ENCODE measurements around the gene SORCS1. TPM values are rescaled to one million over a fixed set of nuclear protein-coding genes. Genes with fewer than 3 reads are reported as not detected.

Gene SORCS1
- polyA plus RNA-seq, 1 donor, result 18.3 TPM

GRCh38 chr10:106577756-106578155 lies 586.8 kb downstream of the SORCS1 start:
- DNase-seq, result no peak

DNA sequence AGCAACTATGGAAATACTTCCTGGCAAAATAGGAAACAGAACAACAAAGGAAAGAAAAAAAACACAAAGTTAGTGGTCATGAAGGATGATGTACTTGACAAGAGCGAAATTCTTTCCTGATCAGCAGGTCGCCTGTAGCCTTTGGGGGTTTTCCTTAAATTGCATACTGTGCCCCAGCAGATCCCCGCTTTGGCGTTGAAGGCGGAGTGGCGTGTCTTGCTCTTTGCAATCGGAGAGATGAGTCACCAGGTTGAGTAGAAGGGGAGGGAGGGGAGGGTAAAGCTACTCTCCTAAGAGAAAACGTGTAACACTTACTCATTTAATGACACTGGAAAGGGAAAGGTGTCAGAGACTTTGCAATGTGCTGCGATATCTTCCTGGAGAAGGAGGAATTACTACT lies 587.2 kb downstream of the SORCS1 start:
- DNase-seq, result no peak

DNA sequence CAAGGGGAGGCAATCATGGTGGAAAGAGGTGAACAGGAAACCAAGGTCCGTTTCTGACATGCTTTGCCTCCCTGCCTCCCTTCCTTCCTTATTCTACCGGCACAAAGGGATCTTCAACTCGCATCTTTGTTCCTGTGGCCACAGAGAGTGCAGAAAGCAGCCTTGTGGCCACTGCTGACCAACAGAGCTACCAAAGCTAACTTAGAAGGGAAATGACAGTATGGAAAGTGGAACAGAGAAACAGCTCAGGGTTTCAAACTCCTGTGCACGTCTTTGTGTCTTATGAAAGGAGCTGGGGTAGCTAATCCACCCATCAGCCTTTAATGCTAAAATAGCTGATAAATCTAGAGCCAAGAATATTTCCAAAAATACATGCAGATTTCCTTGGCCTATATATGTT lies 588.0 kb downstream of the SORCS1 start:
- DNase-seq, result no peak

DNA sequence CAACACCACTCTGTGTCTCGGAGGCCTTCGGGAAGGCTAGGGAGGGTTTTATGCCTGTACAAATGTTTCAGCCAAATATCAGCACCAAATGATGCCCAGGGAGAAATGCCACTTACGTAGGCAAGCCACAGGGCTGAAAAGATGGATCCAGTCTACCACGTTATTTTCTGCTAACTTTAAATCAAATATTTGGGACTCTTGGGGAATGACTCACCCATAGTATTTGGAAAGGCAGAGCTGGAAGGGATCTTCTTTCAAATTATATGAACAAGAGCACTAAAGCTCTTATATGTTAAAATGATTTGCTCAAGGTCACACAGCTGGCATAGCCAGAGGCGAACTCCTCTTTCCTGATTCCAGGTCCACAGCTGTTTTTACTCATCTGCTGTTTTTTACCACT lies 591.4 kb downstream of the SORCS1 start:
- DNase-seq, result no peak

GRCh38 chr10:106571192-106571946 lies 593.1 kb downstream of the SORCS1 start:
- DNase-seq, result peak; percentile 25

GRCh38 chr10:106570268-106570667 lies 594.2 kb downstream of the SORCS1 start:
- no peak for DNase-seq

DNA sequence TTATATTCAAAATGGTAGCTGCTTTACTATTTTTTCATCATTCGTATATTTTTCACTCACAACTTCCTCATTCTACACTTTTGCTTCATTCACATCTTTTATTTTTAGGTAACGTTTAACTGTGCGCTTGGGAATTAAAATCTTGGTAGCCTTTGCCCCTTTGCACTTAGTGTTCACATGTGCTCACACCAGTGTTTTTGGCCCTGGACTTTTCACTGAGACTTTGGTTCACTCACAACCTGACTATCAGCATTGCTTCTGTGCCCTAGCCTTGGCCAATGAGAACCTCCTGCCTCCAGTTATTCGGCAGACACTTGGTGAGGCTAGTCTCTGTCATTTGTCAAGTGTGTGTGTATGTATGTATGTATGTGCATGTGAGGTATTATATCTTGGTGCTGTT lies 596.9 kb downstream of the SORCS1 start:
- DNase-seq, result no peak

DNA sequence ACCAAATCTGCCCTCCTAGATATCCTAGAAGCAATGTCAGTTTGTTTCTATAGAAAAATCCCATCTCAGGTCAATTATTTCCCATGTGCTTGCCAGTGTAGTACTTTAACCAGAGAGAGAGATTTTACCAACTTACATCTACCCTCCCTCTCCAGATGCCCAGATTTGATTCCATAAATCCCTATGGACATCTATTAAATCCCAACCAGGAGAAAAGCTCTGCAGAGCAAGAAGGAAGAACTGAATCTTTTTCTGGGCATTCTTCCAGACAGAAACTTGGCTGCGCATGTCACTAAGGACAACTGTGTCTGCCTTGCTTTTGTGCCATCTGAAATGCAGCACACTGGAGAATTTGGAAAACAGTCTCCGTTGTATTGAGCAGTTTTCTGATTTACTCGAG lies 597.6 kb downstream of the SORCS1 start:
- DNase-seq, result no peak

GRCh38 chr10:106565546-106565945 lies 599.0 kb downstream of the SORCS1 start:
- no peak for DNase-seq

DNA sequence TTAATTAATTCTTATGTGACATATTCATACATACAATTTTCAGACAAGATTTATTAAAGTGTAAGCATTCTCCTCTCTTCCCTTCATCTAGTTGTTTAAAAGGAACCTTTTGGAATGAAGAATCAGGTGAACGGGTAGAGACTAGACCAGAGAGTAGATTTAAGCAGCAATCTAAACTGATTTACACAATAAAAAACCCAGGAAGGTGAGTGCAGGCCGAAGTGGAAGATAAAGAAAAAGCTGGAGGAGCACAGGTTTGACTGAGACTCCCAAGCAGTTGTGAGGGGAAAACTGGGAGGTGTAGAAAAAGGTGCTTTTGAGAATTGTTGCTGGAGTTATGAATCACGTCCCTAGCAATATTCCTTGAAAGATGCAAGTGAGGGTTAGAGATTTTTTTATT lies 601.1 kb downstream of the SORCS1 start:
- no peak for DNase-seq

DNA sequence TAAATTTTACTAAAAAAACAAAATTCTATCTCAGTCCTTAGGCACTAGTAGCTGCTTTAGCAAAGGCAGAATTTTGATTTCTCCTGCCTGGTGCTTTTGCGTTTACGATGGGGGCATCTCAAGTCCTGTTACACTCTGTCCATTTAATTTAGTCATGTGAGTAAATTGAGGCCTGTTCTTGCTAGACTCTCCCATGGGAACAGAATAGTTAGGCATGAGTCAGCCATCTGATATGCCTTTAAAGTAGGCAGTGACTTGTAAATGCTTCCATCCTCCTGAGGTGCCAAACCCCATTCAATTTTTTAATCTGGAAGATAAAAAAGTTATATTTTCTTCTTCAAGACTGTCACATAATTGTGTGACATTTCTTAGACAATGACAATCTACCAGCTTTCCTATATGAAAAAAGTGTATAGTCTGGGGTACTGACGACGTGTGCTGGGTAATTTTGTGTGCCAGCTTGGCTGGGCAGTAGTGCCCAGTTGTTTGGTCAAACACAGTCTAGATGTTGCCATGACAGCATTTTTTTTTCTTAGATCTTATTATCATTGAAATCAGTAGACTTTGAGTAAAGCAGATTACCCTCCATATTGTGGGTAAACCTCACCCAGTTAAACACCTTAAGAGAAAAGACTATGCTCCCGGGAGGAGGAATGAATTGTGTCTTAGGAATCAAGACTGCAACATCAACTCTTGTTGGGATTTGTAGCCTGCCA lies 603.4 kb downstream of the SORCS1 start:
- no peak for DNase-seq

GRCh38 chr10:106559442-106559841 lies 605.1 kb downstream of the SORCS1 start:
- DNase-seq, result no peak

- no peak for DNase-seq
These were observed 606.4 kb downstream of the SORCS1 start for GRCh38 chr10:106557951-106558733.

DNA sequence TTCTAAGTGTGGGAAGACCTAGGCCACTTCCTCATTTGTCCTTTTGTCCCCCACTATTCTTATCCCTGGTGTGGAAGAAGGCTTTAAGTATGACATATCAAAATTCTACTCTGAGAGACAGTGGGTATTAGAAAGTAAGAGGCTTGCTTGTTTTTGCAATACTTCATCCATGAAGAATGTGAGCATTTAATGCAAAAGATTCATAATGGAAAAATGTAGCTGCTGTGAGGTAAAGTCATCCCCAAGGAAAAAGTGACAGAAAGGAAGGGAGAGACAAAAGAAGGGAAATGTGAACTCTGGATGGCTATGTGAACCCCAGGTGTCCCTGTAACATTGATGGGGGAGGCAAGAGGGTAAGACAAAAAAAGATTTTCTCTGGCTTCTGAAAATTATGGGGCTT lies 607.5 kb downstream of the SORCS1 start:
- no peak for DNase-seq

DNA sequence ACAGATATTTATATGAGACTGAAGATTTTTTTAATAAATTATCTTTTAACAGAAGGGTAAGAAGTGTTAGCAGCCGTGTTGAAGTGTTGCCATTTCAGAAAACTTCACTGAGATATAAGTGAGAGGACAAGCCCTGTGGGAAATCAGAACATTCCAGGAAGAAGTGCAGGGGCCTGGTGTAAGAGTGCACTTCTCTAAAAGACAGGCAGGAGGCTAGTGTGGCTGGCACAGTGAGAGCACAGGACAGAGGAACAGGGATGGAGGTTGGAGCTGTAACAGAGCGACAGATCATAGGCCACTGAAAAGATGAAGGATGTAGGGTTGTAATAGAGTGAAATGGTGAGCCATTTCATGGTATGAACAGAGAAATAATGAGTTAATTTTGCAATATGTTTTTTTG lies 608.9 kb downstream of the SORCS1 start:
- no peak for DNase-seq

DNA sequence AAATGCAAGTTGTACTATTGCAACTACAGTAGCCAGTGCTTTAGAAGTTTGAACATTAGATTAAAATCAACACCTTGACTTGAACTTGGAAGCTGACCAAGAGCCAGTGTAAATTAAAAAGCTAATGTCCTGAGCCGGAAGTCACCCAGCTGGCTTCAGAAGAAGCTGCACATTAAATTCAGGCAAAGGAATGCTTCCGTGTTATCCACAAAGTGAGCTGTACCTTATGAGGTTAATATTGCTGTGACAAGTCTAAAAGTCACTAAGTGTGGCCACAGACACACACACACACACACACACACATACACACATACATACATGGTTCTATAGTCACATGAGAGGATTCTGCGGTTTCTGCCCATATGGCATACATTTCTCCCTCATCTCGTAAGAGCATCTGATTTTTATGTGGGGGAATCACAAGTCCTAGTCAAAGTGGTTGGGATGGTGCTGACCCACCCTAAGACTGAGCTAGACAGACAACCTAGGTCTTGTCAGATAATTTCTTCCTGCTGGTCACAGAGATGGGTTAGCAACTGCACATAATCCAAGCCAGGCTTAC lies 612.9 kb downstream of the SORCS1 start:
- no peak for DNase-seq

DNA sequence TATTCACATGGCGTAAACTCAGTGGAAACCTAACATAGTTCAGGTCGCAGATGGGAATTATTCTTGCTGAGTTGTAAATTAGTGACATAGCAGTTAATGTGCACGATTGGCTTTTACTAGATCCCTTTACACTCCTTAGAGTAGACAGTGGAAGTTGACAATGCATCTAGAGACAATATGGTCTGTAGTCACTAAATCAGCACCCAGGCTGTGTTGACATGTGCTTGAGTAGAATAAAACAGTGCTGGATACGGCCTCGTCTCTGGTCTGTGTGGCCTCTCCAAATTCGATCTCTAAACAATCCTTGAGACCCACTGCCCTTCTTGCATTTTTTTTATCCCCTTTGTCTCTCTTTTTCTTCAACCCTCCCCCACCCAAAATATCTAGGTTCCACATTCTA lies 615.7 kb downstream of the SORCS1 start:
- no peak for DNase-seq

- no peak for DNase-seq
These were observed 617.4 kb downstream of the SORCS1 start for GRCh38 chr10:106547047-106547635.

- no peak for DNase-seq
These were observed 622.0 kb downstream of the SORCS1 start for GRCh38 chr10:106542461-106542860.

DNA sequence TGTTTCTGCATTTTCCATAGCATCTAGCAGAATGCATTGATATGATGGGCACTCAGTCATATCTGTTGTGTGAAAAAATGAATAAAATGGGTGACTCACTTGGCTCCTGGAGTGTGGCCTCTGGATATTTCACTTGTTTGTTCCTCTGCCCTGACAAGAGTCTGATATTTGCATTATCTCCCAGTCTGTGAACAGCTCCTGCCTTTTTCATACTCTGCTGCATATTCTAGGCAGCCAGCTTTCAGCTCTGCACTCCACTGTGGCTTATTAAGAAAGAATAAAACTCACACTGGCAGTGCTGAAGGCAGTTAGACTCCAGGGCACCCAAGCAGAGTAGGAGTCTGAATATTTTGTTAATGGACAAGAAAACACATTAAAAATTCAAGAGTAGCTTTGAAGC lies 623.9 kb downstream of the SORCS1 start:
- no peak for DNase-seq

DNA sequence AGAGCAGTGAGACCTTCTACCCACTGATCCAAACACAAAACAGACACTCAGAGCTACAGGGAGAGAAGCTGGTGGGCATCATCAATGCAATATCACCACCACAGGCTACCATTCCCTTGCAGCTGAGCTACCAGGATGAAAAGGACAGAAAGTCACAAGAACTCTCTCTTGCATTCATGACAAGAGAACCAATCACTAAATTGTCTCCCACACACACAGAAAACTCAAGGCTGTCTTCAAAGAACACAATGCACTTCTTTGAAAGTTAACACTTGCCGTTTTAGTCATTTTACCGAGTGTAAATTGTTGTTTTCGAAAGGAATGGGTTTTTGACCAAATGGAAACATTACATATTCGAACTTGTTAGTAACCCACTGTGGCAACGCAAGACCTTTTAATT lies 626.6 kb downstream of the SORCS1 start:
- DNase-seq, result no peak

GRCh38 chr10:106535304-106535953 lies 629.1 kb downstream of the SORCS1 start:
- no peak for DNase-seq

All from left kidney (tissue), 2 donors.